ENCODE measurements around the gene REPS2.

The REPS2 gene

GRCh38 chrX:17005712-17006368 lies 59.4 kb downstream of the REPS2 start:
- DNase-seq (ENCODE audit: low spot score): no peak

- DNase-seq (ENCODE audit: low spot score): peak; percentile 26
Observed at GRCh38 chrX:17007134-17007768, 60.8 kb downstream of the REPS2 start.

- DNase-seq (ENCODE audit: low spot score): no peak
Observed at GRCh38 chrX:17009856-17010625, 63.6 kb downstream of the REPS2 start.

- no peak for DNase-seq (ENCODE audit: low spot score)
Observed at GRCh38 chrX:17012465-17012864, 66.0 kb downstream of the REPS2 start.

- no peak for DNase-seq (ENCODE audit: low spot score)
Observed at GRCh38 chrX:17014216-17014615, 67.8 kb downstream of the REPS2 start.

- DNase-seq (ENCODE audit: low spot score): no peak
Observed at GRCh38 chrX:17017134-17017533, 70.7 kb downstream of the REPS2 start.

- no peak for DNase-seq (ENCODE audit: low spot score)
Observed at GRCh38 chrX:17020356-17020755, 73.9 kb downstream of the REPS2 start.

GRCh38 chrX:17020851-17021821 lies 74.7 kb downstream of the REPS2 start:
- DNase-seq (ENCODE audit: low spot score): no peak

- DNase-seq (ENCODE audit: low spot score): no peak
Observed at GRCh38 chrX:17021851-17022604, 75.6 kb downstream of the REPS2 start.

- no peak for DNase-seq (ENCODE audit: low spot score)
Observed at GRCh38 chrX:17023661-17024060, 77.2 kb downstream of the REPS2 start.

GRCh38 chrX:17024886-17025285 lies 78.4 kb downstream of the REPS2 start:
- no peak for DNase-seq (ENCODE audit: low spot score)

GRCh38 chrX:17025621-17026302 lies 79.3 kb downstream of the REPS2 start:
- DNase-seq (ENCODE audit: low spot score): no peak

- no peak for DNase-seq (ENCODE audit: low spot score)
Observed at GRCh38 chrX:17027931-17028330, 81.5 kb downstream of the REPS2 start.

- DNase-seq (ENCODE audit: low spot score): no peak
Observed at GRCh38 chrX:17028356-17028755, 81.9 kb downstream of the REPS2 start.

- DNase-seq (ENCODE audit: low spot score): no peak
Observed at GRCh38 chrX:17030092-17030491, 83.6 kb downstream of the REPS2 start.

GRCh38 chrX:17030580-17031270 lies 84.3 kb downstream of the REPS2 start:
- DNase-seq (ENCODE audit: low spot score): no peak

GRCh38 chrX:17031827-17032226 lies 85.4 kb downstream of the REPS2 start:
- DNase-seq (ENCODE audit: low spot score): no peak

- DNase-seq (ENCODE audit: low spot score): no peak
Observed at GRCh38 chrX:17032351-17032750, 85.9 kb downstream of the REPS2 start.

- no peak for DNase-seq (ENCODE audit: low spot score)
Observed at GRCh38 chrX:17033225-17033624, 86.8 kb downstream of the REPS2 start.

- no peak for DNase-seq (ENCODE audit: low spot score)
Observed at GRCh38 chrX:17035111-17035510, 88.7 kb downstream of the REPS2 start.

Data from AG08396 (cell line).